Thyroid gland (tissue), 4 donors: ENCODE data around the gene RNF34.

Experiments used
- POLR2A ChIP-seq, 2 donors: fragments of 450-650 bp; IDR thresholded peaks; one replicate each; pipeline ENCODE4 v1.6.1; 2017; ENCODE audit warnings: antibody characterized with exemption in 2 of 2, mild to moderate bottlenecking in 2 of 2, moderate library complexity in 1 of 2
- TF ChIP-seq, protein P1 (sequence below), 6 experiments: fragments of 200-600 bp in 3 of 6; fragments of 450-650 bp in 3 of 6; sonication (generic) in 3 of 6; IDR thresholded peaks; one replicate each; pipeline ENCODE4 v1.5.1; 2016 to 2019; ENCODE audit warnings: antibody characterized with exemption in 6 of 6, mild to moderate bottlenecking in 2 of 6, inconsistent platforms in 1 of 6, moderate library complexity in 1 of 6

DNA sequence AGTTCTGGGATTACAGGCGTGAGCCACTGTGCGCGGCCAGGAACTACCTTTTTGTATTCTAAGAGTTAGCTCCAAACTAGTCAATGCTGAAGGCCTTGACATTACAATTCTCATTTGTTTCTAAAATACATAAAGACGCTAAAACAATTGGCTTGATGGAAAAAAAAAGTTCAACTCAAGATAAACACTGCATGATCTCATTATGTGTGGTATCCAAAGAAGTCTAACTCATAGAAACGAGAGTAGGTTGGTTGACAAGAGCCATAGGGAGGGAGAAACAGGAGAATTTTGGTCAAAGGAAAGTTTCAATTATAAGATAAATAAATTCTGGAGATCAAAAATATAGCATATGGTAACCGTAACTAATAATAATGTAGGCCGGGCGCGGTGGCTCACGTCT is 20.0 kb upstream of the RNF34 start:
- TF ChIP-seq, protein P1, sequence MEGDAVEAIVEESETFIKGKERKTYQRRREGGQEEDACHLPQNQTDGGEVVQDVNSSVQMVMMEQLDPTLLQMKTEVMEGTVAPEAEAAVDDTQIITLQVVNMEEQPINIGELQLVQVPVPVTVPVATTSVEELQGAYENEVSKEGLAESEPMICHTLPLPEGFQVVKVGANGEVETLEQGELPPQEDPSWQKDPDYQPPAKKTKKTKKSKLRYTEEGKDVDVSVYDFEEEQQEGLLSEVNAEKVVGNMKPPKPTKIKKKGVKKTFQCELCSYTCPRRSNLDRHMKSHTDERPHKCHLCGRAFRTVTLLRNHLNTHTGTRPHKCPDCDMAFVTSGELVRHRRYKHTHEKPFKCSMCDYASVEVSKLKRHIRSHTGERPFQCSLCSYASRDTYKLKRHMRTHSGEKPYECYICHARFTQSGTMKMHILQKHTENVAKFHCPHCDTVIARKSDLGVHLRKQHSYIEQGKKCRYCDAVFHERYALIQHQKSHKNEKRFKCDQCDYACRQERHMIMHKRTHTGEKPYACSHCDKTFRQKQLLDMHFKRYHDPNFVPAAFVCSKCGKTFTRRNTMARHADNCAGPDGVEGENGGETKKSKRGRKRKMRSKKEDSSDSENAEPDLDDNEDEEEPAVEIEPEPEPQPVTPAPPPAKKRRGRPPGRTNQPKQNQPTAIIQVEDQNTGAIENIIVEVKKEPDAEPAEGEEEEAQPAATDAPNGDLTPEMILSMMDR (IDR thresholded peaks at IDR 0.05), result no peak
- TF ChIP-seq POLR2A (IDR thresholded peaks at IDR 0.05), result no peak
